NCI-H146 treated with DMSO at 0.1 percent for 48 hours (cell line): ENCODE measurements around the gene TIGD7.
"Not testable (repeated sequence)": the region's sequence is repeated elsewhere in the genome, so short reads cannot be mapped to it uniquely, and the experiment has no call there.

ENCODE experiments used
- DNase-seq: peaks from one replicate; lab custom pipeline; 2025; ENCODE audit not compliant: unreplicated experiment; lab: John Stamatoyannopoulos, UW

Gene TIGD7

DNA sequence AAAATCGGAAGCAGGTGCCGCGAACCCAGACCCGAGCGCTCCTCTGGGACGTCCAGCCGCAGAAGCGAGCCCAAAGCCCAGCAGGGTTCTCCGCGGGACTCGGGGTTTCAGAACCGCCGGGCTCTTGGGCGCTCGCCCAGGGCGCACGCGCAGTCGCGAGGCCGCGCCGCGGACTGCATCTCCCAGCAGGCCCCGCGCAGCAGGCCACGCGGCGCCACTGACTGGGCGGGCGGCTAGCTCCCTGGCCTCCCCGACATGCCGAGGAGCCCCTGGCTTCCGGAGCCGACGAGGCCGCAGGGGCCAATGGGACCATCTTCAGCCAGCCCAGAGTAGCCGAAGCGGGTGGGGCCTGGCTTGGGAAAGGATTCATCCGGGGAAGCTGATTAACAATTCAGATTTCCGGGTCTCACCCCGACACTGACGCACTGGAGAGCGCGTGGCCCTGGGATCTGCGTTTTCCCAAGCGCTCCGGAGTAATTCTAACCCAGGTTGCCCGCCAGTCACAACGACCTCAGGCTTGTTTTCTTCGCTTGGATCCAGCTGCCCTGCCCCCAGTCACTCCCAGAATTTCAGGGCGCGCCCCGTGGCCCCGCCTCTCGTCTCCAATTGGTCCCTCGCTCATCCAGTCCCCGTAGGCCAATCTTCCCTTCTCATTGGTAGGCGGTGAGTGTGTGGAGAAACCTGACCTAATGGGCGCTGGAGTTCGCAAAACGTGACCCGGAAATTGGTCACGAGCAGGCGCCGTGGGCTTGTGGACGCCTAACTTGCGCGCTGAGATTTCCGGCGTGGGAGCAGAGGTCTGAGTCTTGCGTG is 22.3 kb downstream of the TIGD7 start, which contains the start of gene ZNF263:
ZNF263 (plus strand) TSS at position 762 of the 813 bp plus-strand sequence. CDS start 328 bp downstream, outside the sequence.
- peak; percentile 99 for DNase-seq

DNA sequence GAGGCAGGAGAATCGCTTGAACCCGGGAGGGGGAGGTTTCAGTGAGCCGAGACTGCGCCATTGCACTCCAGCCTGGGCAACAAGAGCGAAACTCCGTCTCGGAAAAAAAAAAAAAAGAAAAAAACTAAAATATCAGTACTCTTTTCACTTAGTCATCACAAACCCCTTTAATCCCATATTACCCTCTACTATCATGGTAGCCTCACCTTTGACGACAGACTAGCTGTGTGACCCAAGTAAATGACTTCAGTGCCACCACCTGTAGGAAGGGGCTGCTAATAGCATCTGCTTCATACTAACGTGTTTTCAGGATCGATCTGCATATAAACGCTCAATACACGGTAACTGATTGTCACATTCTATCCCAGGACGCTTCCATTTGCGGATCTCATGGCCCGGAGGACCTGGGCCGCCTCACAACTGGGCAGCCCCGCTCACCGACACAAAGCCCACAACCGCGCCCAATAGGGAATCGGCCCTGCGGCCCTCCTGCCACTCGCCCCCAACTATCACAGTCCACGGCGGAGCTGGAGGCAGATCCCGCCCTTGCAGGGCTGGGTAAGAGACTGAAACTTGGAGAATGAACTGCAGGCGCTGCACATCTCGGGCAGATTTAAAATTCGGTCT is 23.0 kb downstream of the TIGD7 start:
- peak; percentile 85 for DNase-seq

DNA sequence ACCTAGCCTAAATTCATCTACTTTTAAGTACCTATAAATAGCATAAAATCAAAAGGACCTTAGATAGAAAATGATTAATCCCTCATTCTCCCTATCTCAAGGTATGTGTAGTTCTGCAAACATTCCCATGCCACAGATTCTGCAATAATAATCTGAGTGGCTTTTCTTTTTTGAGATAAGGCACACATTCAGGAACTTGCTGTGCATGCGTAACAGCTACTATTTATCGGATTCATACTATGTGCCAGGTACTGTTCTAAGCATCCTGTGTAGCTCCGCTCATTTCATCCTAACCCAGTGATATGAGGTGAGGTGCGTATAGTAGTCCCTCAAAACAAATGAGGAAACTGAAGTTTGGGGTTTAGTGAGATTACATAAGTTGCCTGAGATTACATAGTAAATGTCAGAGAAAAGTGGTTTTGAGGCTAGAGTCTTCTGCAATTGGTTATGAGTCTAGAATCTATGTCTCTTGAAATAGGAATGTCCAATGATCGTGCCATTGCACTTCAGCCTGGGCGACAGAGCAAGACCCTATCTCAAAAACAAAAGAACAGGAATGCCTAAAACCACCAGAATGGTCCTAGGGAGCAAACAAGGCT is 23.9 kb downstream of the TIGD7 start:
- DNase-seq, result no peak

DNA sequence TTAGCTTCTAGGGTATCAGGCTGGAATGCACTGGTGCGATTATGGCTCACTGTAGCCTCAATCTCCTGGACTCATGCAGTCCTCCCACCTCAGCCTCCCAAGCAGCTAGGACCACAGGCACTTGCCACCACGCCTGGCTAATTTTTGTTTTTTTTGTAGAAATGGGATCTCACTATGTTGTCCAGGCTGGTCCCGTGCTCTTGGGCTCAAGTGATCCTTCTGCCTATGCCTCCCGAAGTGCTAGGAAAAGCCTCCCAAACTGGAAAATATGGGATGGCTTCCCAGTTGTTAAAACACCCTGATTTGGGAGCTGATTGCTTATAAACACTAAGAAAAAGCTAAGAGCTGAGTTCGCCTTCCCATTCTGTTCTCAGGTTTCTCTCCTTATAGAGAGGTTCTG is 28.6 kb downstream of the TIGD7 start:
- DNase-seq, result no peak

DNA sequence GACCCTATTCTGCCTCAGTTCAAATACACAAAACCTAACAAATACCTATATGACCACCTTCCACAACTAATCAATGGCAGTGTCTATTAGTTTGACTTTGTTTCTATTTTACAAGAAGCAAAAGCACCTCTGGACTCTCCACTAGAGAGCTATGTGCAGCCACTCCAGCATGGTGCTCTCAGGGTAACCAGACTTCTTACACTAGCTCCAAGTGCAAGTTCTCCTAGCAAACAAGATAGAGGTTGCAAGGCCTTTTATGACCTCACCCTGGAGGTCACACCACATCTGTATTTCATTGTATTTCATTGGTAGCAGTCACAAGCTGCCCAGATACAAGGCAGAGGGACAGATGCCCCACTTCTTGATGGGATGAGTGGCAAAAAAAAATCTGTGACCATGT is 30.3 kb downstream of the TIGD7 start:
- DNase-seq, result no peak

DNA sequence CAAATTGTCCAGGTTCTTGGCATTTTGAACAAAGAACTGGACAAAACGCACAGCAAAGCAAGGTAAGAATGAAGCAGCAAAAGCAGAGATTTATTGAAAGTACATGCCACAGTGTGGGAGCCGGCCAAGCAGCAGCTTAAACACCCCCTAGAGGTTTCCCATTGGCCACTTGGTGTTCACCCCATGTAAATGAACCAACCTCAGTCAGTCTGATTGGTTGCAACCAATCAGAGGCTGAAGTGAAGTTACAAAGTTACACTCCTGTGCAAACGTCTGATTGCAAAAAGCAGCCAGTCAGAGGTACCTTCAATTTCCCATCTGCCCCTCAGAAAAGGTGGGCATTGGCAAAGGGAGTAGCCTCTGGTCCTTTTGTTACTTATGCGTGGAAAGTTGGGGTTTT is 30.7 kb downstream of the TIGD7 start:
- DNase-seq, result no peak

DNA sequence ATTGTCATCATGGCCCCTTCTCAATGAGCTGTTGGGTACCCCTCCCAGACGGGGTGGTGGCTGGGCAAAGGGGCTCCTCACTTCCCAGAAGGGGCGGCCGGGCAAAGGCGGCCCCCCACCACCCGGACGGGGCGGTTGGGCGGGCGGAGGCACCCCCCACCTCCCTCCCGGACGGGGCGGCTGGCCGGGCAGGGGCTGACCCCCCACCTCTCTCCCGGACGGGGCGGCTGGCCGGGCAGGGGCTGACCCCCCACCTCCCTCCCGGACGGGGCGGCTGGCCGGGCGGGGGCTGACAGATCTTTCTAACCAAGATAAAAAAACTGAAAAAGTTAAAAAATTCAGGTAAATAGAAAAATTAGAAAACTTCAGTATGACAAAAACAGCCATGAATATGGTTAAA is 33.9 kb downstream of the TIGD7 start:
- not testable (repeated sequence) for DNase-seq

DNA sequence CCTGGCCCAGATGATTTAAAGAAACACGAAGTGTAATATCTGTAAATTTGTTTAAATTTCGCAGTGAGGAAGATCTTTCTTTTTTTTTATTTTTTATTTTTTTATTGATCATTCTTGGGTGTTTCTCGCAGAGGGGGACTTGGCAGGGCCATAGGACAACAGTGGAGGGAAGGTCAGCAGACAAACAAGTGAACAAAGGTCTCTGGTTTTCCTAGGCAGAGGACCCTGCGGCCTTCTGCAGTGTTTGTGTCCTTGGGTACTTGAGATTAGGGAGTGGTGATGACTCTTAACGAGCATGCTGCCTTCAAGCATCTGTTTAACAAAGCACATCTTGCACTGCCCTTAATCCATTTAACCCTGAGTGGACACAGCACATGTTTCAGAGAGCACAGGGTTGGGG is 34.5 kb downstream of the TIGD7 start:
- not testable (repeated sequence) for DNase-seq

DNA sequence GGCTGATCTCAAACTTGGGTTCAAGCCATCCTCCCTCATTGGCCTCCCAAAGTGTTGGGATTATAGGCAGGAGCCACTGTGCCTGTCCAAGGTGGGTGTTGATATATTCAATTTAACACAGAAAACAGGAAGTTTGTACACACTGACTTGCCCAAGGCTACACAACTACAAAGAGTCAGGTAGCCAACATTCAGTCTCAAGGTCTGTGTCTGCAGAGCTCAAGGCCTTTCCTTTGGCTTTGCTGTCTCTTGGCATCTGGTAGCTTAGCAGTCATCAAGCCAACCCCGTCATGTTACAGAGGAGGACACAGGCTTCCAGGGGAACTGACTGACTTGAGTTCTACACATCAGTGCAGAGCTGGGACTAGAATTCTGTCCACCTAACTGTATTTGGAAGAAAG is 36.9 kb downstream of the TIGD7 start:
- DNase-seq, result no peak

DNA sequence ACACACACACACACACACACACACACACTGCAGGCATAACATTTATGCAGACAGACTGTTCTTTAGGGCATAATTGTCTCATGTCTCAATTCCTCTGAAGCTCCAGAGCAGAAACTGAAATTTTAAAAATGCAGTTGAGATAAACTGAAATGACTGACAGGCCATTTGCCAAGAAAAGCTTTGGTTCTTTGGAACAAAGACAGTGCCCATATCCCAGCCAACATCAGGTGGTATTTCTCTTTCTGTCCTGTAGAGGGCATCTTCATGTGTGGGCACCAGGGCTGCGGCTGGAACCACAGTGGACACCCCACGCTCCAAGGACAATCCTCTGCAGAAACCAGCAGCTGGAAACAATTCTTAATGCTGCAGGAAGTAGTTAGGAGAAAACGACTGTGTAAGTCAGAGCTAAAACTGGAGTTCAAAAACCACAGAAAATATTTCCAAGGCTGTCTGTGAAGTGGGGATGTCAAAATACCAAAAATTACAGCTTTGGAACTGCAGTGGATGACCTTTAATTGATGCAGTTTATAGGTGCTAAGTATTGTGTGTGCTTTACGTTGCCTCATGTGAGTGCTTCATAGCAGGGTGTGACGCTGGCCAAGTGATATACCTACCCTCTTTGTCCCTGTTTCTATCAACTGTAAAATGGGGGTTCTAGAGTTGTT is 38.2 kb downstream of the TIGD7 start:
- DNase-seq, result peak; percentile 18

DNA sequence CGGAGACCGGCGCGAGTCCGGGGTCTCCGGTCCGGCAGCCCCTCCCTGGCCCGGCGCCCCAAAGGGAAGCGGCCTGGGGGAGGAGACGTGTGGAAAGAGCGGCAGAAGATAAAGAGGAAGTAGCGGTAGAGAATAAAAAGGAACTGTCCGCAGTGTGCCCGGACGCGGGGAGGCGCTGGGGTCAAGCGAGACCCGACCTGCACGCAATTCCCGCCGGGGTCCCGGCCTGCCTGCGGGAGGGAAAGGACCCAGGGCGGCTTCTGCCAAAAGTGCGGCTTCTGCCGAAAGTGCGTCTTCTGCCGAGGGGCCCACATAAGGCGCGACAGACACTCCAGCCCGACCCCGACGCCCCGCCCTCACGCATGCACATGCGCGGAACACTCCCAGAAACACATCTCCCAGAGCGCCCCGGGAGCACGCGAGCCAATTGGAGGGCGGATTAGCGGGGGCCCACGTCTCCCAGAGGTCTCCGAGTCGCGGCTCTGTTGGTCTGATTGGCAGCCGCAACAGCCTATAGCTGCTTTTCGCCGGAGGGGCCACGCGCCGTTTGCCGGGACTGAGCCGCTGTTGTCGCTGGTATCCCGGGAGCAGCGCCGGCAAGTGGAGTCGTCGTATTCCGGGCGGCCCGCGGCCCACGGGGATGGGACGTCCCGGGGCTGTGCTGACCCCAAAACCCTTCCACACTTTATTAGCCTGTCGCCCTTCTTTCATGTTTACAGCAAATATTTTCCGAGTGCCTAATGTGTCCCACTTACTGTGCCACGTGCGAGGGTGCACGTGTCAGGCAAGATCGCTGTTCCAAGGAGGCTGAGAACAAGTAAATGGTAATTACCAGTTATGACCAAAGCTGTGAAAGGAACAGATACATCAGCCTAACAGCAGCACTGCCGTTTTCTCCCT is 40.8 kb downstream of the TIGD7 start:
- peak; percentile 97 for DNase-seq

DNA sequence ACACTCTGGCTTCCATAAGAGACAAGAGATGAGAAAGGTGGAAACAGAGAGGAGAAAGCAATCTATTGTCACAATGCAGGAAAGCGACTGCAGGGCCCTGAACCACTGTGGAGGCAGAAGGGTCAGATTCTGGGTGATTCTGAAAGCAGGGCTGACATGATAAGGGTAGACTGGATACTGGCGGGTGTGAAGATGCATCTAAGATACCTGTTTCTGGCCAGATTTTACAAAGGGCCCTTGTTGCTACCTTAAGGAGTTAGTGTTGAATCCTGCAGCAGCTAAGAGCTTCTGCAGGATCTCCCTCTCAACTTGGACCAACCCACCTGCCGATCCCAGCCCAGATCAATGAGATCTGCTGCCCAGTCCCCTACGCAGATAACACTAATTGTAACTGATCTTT is 42.7 kb downstream of the TIGD7 start:
- no peak for DNase-seq

DNA sequence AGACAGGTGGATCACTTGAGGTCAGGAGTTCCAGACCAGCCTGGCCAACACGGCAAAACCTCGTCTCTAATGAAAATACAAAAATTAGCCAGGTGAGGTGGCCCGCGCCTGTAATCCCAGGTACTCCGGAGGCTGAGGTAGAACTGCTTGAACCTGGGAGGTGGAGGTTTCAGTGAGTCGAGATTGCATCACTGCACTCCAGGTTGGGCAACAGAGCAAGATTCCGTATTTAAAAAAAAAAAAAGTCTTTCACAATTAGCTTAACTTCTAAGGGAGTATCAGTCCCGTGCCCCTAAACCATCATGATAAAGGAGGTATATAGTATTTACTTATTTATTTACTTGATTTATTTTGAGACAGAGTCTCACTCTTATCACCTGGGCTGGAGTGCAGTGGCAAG is 45.4 kb downstream of the TIGD7 start:
- DNase-seq, result no peak

DNA sequence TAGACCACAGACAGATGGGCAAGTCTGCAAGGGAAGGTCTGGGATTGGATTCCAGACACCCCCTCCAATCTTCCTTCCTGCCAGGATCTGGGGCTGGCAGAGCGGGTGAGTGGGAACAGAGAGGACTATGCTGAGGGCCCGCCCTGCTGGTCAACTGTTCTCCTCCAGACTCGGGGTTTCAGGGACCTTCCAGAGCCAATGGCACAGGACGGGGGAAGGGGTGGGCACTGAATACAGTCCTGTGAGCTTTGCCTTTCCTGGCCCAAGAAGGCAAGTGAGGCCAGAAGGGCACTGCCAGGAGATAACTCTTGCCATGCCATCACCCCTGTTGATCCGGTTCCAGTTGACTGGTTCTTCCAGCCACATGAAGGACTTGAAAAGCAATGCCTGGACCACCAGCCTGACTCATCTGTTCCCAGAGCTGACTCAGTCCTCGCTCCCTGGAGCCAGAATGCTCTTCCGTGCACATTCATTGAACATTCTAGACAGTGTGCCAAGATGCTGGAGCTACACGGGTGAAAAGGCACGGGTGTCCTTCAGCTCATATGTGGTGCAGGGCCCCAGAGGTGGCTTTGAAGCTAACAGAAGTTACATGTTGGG is 48.3 kb downstream of the TIGD7 start:
- no peak for DNase-seq

DNA sequence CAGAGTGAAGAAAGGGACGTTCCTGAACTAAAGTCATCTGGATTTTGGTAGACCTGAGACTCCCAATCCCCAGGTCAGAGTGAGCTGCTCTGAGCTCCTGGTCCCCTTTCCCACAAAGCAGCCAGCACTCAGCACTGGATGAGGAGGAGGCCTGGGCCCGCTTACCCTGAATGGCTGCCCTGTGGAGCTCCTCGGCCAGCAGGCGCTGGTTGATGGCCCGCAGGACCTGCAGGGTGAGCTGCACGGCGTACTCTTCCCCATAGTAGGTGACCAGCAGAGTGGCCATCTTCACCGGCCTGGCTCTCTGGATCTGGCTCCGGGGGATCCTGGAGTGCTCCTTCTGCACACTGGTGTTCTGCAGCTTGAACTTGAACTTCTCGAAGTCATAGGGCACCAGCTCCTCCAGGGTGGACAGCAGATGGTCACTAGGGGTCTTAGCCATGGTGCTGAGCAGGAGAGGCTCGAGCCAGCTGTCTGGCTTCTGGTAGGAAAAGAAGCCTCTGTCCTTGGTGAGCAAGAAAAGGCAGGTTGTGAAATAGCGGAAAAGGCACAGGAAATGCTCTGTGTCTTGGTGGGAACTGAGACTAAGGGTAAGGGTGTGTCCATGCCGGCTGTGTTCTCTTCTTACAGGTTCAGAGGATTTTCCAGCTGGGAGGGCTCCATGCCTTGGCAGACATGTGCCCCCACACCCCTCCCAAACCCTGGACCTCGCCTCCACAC is 48.9 kb downstream of the TIGD7 start, which contains the start of gene MEFV:
MEFV (minus strand) TSS at position 488 of the 720 bp plus-strand sequence; CDS start at position 442, 46 bp downstream.
- no peak for DNase-seq

DNA sequence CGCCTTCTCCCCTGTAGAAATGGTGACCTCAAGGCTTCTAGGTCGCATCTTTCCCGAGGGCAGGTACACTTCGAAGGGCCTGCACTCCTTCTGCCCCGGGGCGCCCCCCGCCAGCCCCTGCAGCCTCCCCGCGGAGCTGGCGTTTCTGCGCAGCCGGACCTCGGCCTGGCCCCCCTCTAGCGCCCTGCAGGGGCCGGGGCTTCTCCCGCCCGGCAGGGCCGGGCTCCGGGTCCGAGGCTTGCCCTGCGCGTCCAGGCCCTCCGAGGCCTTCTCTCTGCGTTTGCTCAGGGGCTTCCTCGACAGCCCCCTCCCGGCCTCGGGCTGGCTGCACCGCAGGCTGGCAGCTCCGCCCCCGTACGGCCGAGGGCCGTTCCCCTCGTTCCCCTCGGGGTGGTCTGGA is 50.9 kb downstream of the TIGD7 start:
- no peak for DNase-seq

DNA sequence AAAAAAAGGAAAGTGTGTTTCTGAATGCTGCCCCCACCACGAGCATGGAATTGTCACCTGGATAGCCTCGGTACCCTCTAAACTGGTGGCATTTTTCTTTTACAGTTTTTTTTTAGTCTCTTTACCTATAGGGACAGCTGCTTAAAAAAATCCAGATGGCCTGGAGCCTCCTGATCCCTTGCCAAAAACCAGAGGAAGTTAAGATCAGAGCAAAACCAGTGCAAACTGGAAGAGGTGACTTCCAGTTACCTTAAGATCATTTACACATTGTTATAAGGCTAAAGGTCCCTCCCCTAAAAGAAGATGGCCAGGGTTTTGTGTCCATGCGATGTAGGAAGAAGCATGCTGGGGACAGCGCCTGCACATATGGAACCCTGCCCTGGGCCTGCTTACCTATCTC is 52.3 kb downstream of the TIGD7 start:
- DNase-seq, result no peak

DNA sequence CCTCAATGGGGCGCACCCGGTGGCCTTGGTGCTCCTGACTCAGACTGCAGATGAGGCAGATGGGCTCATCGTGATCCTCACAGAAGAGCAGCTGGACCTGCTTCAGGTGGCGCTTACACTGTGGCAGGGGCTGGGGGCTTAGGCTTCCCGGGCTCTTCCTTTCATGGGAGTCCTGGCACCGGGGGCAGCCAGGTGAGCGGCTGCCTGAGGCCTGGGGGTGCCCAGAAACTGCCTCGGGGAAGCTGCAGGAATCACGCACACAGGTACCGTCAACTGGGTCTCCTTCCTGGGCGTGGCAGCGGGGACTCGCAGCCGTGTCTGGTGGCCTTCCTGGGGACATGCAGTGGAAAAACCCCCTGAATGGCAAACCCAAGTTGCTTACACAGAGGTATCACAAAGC is 55.8 kb downstream of the TIGD7 start:
- DNase-seq, result no peak

DNA sequence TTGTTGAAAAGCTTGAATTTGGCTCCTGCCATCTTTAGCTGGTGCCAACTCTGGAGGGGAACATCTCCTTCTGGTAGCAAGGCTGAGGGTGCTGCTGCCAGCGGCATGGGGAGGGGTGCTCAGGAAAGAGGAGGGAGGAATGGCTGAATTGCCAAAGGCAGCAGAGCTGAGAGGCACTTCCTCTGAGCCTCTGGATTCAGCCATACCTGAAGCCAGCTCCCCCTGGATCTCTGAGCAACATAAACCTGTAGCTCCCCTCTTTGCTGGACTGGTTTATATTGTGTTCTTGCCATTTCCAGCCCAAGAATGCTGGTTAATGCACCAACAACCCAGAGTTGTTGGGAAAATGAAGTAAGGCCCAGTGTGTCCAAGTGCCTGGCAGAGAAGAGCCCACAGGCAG is 56.2 kb downstream of the TIGD7 start:
- no peak for DNase-seq
